Lung (tissue), 12 donors: Measurements from ENCODE around the gene ALDH16A1. TPM values are rescaled to one million over a fixed set of nuclear protein-coding genes. Genes with fewer than 3 reads are reported as not detected.

ENCODE experiments used
- ATAC-seq: fragments of 200-7000 bp; cut with Tn5 transposase; one replicate; pipeline ENCODE4 v1.9.1; 2020; ENCODE audit warnings: moderate number of reproducible peaks; ENCODE audit not compliant: insufficient read depth, low FRiP score
- DNase-seq, 3 donors: peaks; one replicate each; pipeline ENCODE4 v3.0.0-alpha.2; 2013 to 2017
- H3K27ac ChIP-seq, 2 donors: one replicate each; pipeline ENCODE4 v1.5.1; 2013; ENCODE audit warnings: mild to moderate bottlenecking in 2 of 2, moderate library complexity in 2 of 2, control low read depth in 1 of 2, inconsistent platforms in 1 of 2, low read depth in 1 of 2, low read length in 1 of 2
- H3K27me3 ChIP-seq, 3 donors: one replicate each; pipeline ENCODE4 v1.5.1; 2013; ENCODE audit warnings: low read length in 2 of 3; ENCODE audit not compliant: control insufficient read depth in 3 of 3, insufficient read depth in 3 of 3
- H3K36me3 ChIP-seq, 4 donors: one replicate each; pipeline ENCODE4 v1.5.1; 2013; ENCODE audit warnings: low read length in 4 of 4, mild to moderate bottlenecking in 1 of 4, moderate library complexity in 1 of 4; ENCODE audit not compliant: control insufficient read depth in 4 of 4, insufficient read depth in 4 of 4
- H3K4me1 ChIP-seq, 5 donors: one replicate each; pipeline ENCODE4 v1.5.1; 2013; ENCODE audit warnings: low read length in 5 of 5, mild to moderate bottlenecking in 2 of 5, moderate library complexity in 1 of 5; ENCODE audit not compliant: control insufficient read depth in 5 of 5, insufficient read depth in 5 of 5
- H3K4me3 ChIP-seq: one replicate; pipeline ENCODE4 v1.5.1; 2013; ENCODE audit warnings: mild to moderate bottlenecking, control low read depth, moderate library complexity
- H3K9ac ChIP-seq, 2 donors: one replicate each; pipeline ENCODE4 v1.5.1; 2013; ENCODE audit warnings: low read length in 2 of 2, control low read depth in 1 of 2; ENCODE audit not compliant: insufficient read depth in 1 of 2
- H3K9me3 ChIP-seq, 4 donors: one replicate each; pipeline ENCODE4 v1.5.1; 2013; ENCODE audit warnings: low read length in 3 of 4, mild to moderate bottlenecking in 1 of 4, moderate library complexity in 1 of 4; ENCODE audit not compliant: control insufficient read depth in 4 of 4, insufficient read depth in 3 of 4
- WGBS, 2 donors: extraction: QIAGEN DNeasy Blood & Tissue Kit; methylation state at CpG; one replicate each; pipeline ENCODE4 v1.1.7; 2013; 5-methylcytosine and 5-hydroxymethylcytosine counted together
- polyA plus RNA-seq, 2 donors: library from polyadenylated mRNA; stranded (reverse); fragments of 200-250 nt; gene quantifications; one replicate each; pipeline ENCODE4 v1.2.1, GENCODE V29; 2013
- total RNA-seq, 2 donors: library from RNA; depleted of rRNA in 1 of 2; stranded (reverse); fragments of >200 nt in 1 of 2; gene quantifications; one replicate each; pipeline ENCODE4 v1.2.1, GENCODE V29; 2014 to 2021
- TF ChIP-seq, protein P1 (sequence below): IDR thresholded peaks from 2 replicates; pipeline ENCODE4 v1.5.1; 2012; ENCODE audit warnings: mild to moderate bottlenecking; ENCODE audit errors: control extremely low read depth, extremely low read depth
- donor health status: control.
- donor health status: control.
- donor health status: Bipolar disorder and iron deficiency.
- donor health status: healthy.
- donor health status: DM: yes; HTN: yes; CAD: no.

ALDH16A1 gene
- total and polyA plus RNA-seq, 4 donors: 21.1 to 53.3 (median 37.4) TPM

DNA sequence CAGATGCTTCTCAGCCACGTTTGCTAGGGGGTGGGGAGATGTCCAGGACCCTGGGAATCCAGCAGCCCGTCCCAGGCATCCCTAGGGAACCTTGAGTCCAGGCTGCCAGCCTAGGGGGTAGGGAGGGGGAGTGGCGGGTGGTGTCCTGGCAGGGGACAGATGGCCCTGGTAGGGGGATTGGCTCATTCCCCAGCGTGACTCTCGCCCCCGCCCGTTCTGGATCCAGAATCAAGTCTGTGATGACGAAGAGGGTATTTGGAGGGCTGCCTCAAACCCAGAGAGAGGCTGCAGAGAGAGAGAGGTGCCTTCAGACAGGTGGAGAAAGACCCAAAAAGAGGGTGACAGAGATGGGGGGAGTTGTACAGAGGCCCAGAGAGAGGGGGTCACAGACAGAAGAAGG is 15.8 kb upstream of the ALDH16A1 start:
- DNase-seq (no peak), ATAC-seq (no peak)
- H3K27me3 ChIP-seq: peaks cover 4 to 96% (median 87%) of the 10 kb centered on the region in 3 donors
- H3K4me3 ChIP-seq: no peak overlapping the region
- H3K4me1 ChIP-seq: peaks cover 0 to 5% (median 0%) of the 10 kb centered on the region in 5 donors
- H3K9me3 ChIP-seq: peaks cover 0 to 3% (median 0%) of the 10 kb centered on the region in 4 donors
- 16 to 27% methylated on average over 8 of the region's 8 CpGs for WGBS, 2 donors
- TF ChIP-seq, protein P1, sequence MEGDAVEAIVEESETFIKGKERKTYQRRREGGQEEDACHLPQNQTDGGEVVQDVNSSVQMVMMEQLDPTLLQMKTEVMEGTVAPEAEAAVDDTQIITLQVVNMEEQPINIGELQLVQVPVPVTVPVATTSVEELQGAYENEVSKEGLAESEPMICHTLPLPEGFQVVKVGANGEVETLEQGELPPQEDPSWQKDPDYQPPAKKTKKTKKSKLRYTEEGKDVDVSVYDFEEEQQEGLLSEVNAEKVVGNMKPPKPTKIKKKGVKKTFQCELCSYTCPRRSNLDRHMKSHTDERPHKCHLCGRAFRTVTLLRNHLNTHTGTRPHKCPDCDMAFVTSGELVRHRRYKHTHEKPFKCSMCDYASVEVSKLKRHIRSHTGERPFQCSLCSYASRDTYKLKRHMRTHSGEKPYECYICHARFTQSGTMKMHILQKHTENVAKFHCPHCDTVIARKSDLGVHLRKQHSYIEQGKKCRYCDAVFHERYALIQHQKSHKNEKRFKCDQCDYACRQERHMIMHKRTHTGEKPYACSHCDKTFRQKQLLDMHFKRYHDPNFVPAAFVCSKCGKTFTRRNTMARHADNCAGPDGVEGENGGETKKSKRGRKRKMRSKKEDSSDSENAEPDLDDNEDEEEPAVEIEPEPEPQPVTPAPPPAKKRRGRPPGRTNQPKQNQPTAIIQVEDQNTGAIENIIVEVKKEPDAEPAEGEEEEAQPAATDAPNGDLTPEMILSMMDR: no peak
- no peak overlapping the region for H3K9ac ChIP-seq
- H3K36me3 ChIP-seq: no peaks in the 10 kb centered on the region
- H3K27ac ChIP-seq: no peak overlapping the region

DNA sequence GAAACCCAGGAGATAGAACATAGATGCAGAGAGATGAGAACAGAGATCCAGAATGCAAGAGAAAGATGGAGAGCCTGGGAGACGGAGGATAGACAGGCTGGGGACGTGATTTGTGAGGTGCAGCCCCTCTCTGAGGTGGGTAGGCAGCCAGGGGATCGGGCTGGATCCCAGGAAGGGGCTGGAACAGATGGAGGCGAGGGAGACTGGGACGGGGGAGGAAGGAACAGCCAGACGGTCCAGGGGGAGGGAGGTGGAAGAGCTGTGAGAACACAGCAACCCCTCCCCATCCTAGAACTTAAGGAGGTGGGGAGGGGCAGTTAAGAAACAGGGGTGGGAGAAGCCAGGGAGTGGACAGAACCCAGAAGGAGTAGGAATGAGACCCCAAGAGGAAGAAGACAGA is 14.8 kb upstream of the ALDH16A1 start:
- TF ChIP-seq, protein P1: no peak

DNA sequence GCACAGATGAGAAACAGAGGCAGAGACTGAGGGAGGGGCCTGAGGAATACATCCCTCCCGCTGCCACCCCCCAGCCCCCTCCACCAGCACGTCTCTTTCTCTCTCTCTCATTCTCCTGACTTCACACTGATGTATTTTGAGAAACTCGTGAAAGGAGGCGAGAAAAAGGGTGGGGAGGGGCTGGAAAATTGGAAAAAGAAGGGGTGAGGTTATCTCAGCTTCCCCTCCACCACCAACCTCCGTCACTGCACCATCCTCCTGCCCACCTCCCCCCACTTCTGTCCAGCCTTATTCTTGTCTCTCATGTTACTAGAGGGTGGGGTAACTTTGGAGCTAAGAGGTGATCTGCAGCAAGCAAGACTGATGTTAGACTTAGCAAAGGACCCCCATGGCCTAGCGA is 13.2 kb upstream of the ALDH16A1 start:
- peaks cover 4 to 76% (median 69%) of the 10 kb centered on the region in 3 donors for H3K27me3 ChIP-seq

More for the DNA sequence above, 14.8 kb upstream of the ALDH16A1 start:
- H3K27me3 ChIP-seq: peaks cover 4 to 92% (median 79%) of the 10 kb centered on the region in 3 donors
- H3K27ac ChIP-seq: no peak overlapping the region
- DNase-seq: no peak
- no peak overlapping the region for H3K4me3 ChIP-seq
- H3K9ac ChIP-seq: no peak overlapping the region
- H3K9me3 ChIP-seq: peaks cover 0 to 3% (median 0%) of the 10 kb centered on the region in 4 donors
- no peak for ATAC-seq
- WGBS, 2 donors: 5 to 14% methylated on average over 6 of the region's 6 CpGs
- no peaks in the 10 kb centered on the region for H3K36me3 ChIP-seq
- peaks cover 0 to 5% (median 0%) of the 10 kb centered on the region in 5 donors for H3K4me1 ChIP-seq

More for the DNA sequence above, 13.2 kb upstream of the ALDH16A1 start:
- H3K9me3 ChIP-seq: peaks cover 0 to 3% (median 0%) of the 10 kb centered on the region in 4 donors
- WGBS, 2 donors: 58 to 61% methylated on average over 5 to 6 of the region's 6 CpGs
- no peak overlapping the region for H3K4me3 ChIP-seq
- no peak overlapping the region for H3K9ac ChIP-seq
- H3K27ac ChIP-seq: no peak overlapping the region
- TF ChIP-seq, protein P1: no peak
- DNase-seq (no peak), ATAC-seq (no peak)
- H3K36me3 ChIP-seq: no peaks in the 10 kb centered on the region
- H3K4me1 ChIP-seq: peaks cover 0 to 5% (median 0%) of the 10 kb centered on the region in 5 donors
